HG03354 (cell line): ENCODE measurements around the gene CCDC88C.
A peak's percentile ranks its signal among the peaks of the same experiment; 100 is the strongest.
"Not testable (repeated sequence)": the region's sequence is repeated elsewhere in the genome, so short reads cannot be mapped to it uniquely, and the experiment has no call there.

Experiments
- ATAC-seq: cut with Tn5 transposase; IDR thresholded peaks from one replicate; pipeline ENCODE4 v1.9.1; 2021; ENCODE audit warnings: mild to moderate bottlenecking; ENCODE audit not compliant: unreplicated experiment, poor library complexity, severe bottlenecking

CCDC88C gene

GRCh38 chr14:91417120-91417982, at the start of gene CCDC88C:
TSS of gene CCDC88C (minus strand) at chr14:91417820. CDS start at chr14:91417690, 130 bp downstream.
- peak; percentile 55 for ATAC-seq

GRCh38 chr14:91466192-91466591, 48.6 kb upstream of the CCDC88C start:
- ATAC-seq = no peak

- no peak for ATAC-seq
These were observed 47.1 kb upstream of the CCDC88C start for GRCh38 chr14:91464615-91465205.

GRCh38 chr14:91458612-91459011, 41.0 kb upstream of the CCDC88C start:
- no peak for ATAC-seq

GRCh38 chr14:91456283-91456682, 38.7 kb upstream of the CCDC88C start:
- ATAC-seq = no peak

GRCh38 chr14:91454580-91454979, 37.0 kb upstream of the CCDC88C start:
- no peak for ATAC-seq

- no peak for ATAC-seq
These were observed 36.5 kb upstream of the CCDC88C start for GRCh38 chr14:91454155-91454554.

- ATAC-seq = no peak
These were observed 36.1 kb upstream of the CCDC88C start for GRCh38 chr14:91453744-91454143.

- no peak for ATAC-seq
These were observed 26.9 kb upstream of the CCDC88C start for GRCh38 chr14:91444335-91445020.

GRCh38 chr14:91439345-91439744, 21.7 kb upstream of the CCDC88C start:
- no peak for ATAC-seq

- no peak for ATAC-seq
These were observed 21.2 kb upstream of the CCDC88C start for GRCh38 chr14:91438845-91439244.

- not testable (repeated sequence) for ATAC-seq
These were observed 18.6 kb upstream of the CCDC88C start for GRCh38 chr14:91436266-91436665.

GRCh38 chr14:91429385-91429784, 11.8 kb upstream of the CCDC88C start:
- ATAC-seq = no peak

- ATAC-seq = not testable (repeated sequence)
These were observed 11.3 kb upstream of the CCDC88C start for GRCh38 chr14:91428931-91429330.

- ATAC-seq = not testable (repeated sequence)
These were observed 7.9 kb upstream of the CCDC88C start for GRCh38 chr14:91425531-91425944.

GRCh38 chr14:91424813-91425530, 7.4 kb upstream of the CCDC88C start:
- ATAC-seq = no peak

GRCh38 chr14:91420686-91421085, 3.1 kb upstream of the CCDC88C start:
- no peak for ATAC-seq

- no peak for ATAC-seq
These were observed 1.8 kb upstream of the CCDC88C start for GRCh38 chr14:91419451-91419850.

- ATAC-seq = no peak
These were observed 1.4 kb upstream of the CCDC88C start for GRCh38 chr14:91419044-91419397.

- ATAC-seq = peak; percentile 26
These were observed 895 bp upstream of the CCDC88C start for GRCh38 chr14:91418387-91419043.
